Motor neuron (in vitro differentiated cells): ENCODE measurements around the gene HTRA2. TPM values are rescaled to one million over a fixed set of nuclear protein-coding genes. Genes with fewer than 3 reads are reported as not detected.

Experiments
- ATAC-seq, 8 experiments: fragments of 200-7000 bp; cut with Tn5 transposase; replicated peaks in 6 of 8; 2 replicates each; pipeline ENCODE4 v1.8.0; 2021; ENCODE audit warnings: mild to moderate bottlenecking in 8 of 8, moderate library complexity in 8 of 8
- H3K27ac ChIP-seq, 2 donors: fragments of 250-450 bp; sonication (Bioruptor Pico); 2 replicates each; pipeline ENCODE4 v1.9.0; 2021; ENCODE audit warnings: antibody characterized with exemption in 2 of 2, mild to moderate bottlenecking in 2 of 2, moderate library complexity in 1 of 2
- H3K4me1 ChIP-seq, 2 donors: fragments of 250-450 bp; sonication (Bioruptor Pico); replicated peaks in 1 of 2; 2 replicates each; pipeline ENCODE4 v1.6.1; 2021; ENCODE audit warnings: antibody characterized with exemption in 2 of 2, mild to moderate bottlenecking in 2 of 2, moderate library complexity in 1 of 2
- H3K4me3 ChIP-seq, 5 donors: fragments of 250-450 bp; sonication (Bioruptor Pico); 2 replicates each; pipeline ENCODE4 v1.9.0; 2021; ENCODE audit warnings: antibody characterized with exemption in 5 of 5, mild to moderate bottlenecking in 5 of 5, moderate library complexity in 4 of 5
- WGBS, 10 experiments: fragments of 450-650 bp; shearing (Covaris generic); methylation state at CpG; one replicate each; pipeline ENCODE4 v1.0.0; 2022; 5-methylcytosine and 5-hydroxymethylcytosine counted together
- in situ Hi-C, 9 experiments: fragments of 400-800 bp; cut with MboI; loops; one replicate each; pipeline ENCODE4 v1.15.0; 2021; ENCODE audit warnings: low sequenced_read_pairs in 9 of 9, low pct_unique_long_range_greater_than_20kb in 2 of 9; ENCODE audit not compliant: unreplicated experiment in 9 of 9
- total RNA-seq, 8 experiments: library from RNA; unstranded; fragments of 300-600 nt; gene quantifications; 2 replicates each; pipeline versions ENCODE4 v1.2.3 to v1.2.4, GENCODE V29; 2022

The HTRA2 gene
- total RNA-seq, 8 experiments from 2014 or later = 30.9 to 49.4 (median 39.3) TPM

- peaks cover 0 to 3% of the 10 kb centered on the region in 2 donors for H3K4me1 ChIP-seq
- H3K4me3 ChIP-seq = no peak within 1 kb of the TSS
- peak in 7 of 8 experiments; percentile 4 to 46 (median 35) for ATAC-seq
- in situ Hi-C loops = no loop called here
- WGBS, 10 experiments = 3 to 25% methylated on average over 4 to 21 of the region's 82 CpGs; no CpG with 5 or more reads in 8 of the 10 experiments
- H3K27ac ChIP-seq = no peak within 1 kb of the TSS
Observed at GRCh38 chr2:74514368-74515270, 15.1 kb upstream of the HTRA2 start, which contains the start of gene TLX2. TLX2 (plus strand) TSS chr2:74514450; CDS start chr2:74514807, 357 bp downstream.

GRCh38 chr2:74515271-74515980, 14.3 kb upstream of the HTRA2 start:
- no peak for ATAC-seq
- in situ Hi-C loops = no loop called here
- Histone ChIP-seq H3K4me3 (peak overlapping the region in 2 of 5 donors; percentile 25 to 35), H3K27ac (no peak overlapping the region), H3K4me1 (peaks cover 0 to 3% of the 10 kb centered on the region in 2 donors)
- WGBS, 10 experiments = 12 to 33% (median 21%) methylated on average over 3 to 13 of the region's 60 CpGs; no CpG with 5 or more reads in 7 of the 10 experiments

DNA sequence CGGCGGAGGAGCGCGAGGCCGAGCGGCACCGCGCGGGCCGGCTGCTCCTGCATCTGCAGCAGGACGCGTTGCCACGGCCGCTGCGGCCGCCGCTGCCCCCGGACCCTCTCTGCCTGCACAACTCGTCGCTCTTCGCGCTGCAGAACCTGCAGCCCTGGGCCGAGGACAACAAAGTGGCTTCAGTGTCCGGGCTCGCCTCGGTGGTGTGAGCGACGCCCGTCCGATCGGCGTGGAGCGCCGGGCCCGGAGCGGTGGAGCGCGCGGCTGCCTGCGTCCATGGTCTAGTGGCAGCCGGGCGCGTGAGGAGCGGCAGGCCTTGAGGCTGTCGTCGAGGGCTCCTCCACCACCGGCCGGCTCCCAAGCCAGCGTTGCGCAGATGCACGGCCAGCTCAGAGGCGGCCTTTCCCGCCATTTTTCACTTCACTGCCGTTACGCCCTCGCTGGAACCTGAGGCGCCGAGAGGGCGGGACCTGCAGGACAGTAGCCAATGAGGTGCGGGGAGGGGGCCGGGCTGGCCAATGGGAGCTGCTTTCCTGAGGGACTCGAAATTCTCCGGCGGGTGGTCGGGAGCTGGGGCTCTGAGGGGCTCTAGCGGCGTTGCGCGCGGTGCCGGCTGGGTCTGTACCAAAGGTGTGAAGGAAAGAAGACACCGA, 13.6 kb upstream of the HTRA2 start:
- ATAC-seq = peak; percentile 31 to 96 (median 83)
- no peak overlapping the region for H3K27ac ChIP-seq
- peaks cover 0 to 3% of the 10 kb centered on the region in 2 donors for H3K4me1 ChIP-seq
- WGBS, 10 experiments = 4 to 20% (median 15%) methylated on average over 1 to 27 of the region's 72 CpGs; no CpG with 5 or more reads in 7 of the 10 experiments
- peak overlapping the region; percentile 9 to 35 (median 24) for H3K4me3 ChIP-seq
- in situ Hi-C loops = no loop called here

DNA sequence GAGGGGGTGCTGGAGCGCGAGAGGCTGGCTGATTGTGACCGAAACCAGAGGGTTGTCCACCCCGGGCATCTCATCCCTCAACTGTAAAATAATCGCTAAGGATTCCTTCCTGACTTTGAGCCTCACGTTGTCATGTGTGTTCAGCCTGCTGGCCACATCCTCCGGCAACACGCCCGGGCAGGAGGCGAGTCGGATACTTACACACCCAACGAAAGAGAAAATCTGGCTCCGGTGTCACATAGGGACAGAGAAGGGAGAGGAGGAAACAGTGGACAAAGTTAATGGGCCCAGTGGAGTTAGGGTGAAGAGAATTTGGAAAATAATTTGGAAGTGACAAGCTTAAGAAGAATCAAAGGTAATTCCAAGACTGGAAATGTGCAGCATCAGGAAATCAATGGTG, 13.1 kb upstream of the HTRA2 start:
- in situ Hi-C loops = no loop called here
- Histone ChIP-seq H3K27ac (no peak overlapping the region), H3K4me1 (peaks cover 0 to 3% of the 10 kb centered on the region in 2 donors), H3K4me3 (peak overlapping the region in 3 of 5 donors; percentile 20 to 35 (median 24))
- no peak for ATAC-seq
- WGBS, 10 experiments = 58 to 100% (median 68%) methylated on average over 1 to 9 of the region's 13 CpGs; no CpG with 5 or more reads in 3 of the 10 experiments

DNA sequence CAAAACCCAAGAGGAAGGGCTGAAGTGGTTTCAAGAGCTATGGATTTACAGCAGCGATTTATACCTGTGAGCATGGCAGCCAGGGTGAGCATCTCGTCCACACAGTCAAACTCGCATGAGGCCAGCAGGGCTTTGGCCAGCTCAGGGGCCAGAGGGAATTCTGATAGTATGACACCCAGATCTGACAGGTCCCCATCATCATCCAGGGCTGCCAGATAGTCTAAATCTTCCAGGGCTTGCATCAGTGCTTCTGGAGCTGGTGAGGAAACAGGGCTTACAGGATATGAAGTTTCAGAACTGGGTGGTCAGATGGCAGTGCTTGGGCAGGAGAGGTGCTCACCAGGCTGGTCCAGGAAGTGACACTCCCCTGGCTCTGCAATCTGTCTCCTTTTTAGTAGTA, 7.2 kb upstream of the HTRA2 start:
- in situ Hi-C loops = no loop called here
- WGBS, 10 experiments = 20 to 90% (median 44%) methylated on average over 1 to 3 of the region's 3 CpGs; no CpG with 5 or more reads in 3 of the 10 experiments

GRCh38 chr2:74524005-74524404, 5.7 kb upstream of the HTRA2 start:
- 17 to 100% (median 80%) methylated on average over 1 to 6 of the region's 9 CpGs; no CpG with 5 or more reads in 5 of the 10 experiments for WGBS, 10 experiments
- H3K4me3 ChIP-seq = no peak overlapping the region
- ATAC-seq = no peak
- no peak overlapping the region for H3K27ac ChIP-seq
- in situ Hi-C loops = no loop called here
- peaks cover 5 to 6% of the 10 kb centered on the region in 2 donors for H3K4me1 ChIP-seq

More for the DNA sequence above, 7.2 kb upstream of the HTRA2 start:
- Histone ChIP-seq H3K27ac (no peak overlapping the region), H3K4me3 (no peak overlapping the region), H3K4me1 (no peaks in the 10 kb centered on the region)
- ATAC-seq = no peak

- in situ Hi-C loops = no loop called here
- no peak overlapping the region for H3K27ac ChIP-seq
- WGBS, 10 experiments = 80 to 100% (median 90%) methylated on average over 1 to 7 of the region's 10 CpGs; no CpG with 5 or more reads in 4 of the 10 experiments
- peaks cover 5 to 6% of the 10 kb centered on the region in 2 donors for H3K4me1 ChIP-seq
- H3K4me3 ChIP-seq = no peak overlapping the region
- ATAC-seq = no peak
Observed at GRCh38 chr2:74524955-74525716, 4.6 kb upstream of the HTRA2 start.

DNA sequence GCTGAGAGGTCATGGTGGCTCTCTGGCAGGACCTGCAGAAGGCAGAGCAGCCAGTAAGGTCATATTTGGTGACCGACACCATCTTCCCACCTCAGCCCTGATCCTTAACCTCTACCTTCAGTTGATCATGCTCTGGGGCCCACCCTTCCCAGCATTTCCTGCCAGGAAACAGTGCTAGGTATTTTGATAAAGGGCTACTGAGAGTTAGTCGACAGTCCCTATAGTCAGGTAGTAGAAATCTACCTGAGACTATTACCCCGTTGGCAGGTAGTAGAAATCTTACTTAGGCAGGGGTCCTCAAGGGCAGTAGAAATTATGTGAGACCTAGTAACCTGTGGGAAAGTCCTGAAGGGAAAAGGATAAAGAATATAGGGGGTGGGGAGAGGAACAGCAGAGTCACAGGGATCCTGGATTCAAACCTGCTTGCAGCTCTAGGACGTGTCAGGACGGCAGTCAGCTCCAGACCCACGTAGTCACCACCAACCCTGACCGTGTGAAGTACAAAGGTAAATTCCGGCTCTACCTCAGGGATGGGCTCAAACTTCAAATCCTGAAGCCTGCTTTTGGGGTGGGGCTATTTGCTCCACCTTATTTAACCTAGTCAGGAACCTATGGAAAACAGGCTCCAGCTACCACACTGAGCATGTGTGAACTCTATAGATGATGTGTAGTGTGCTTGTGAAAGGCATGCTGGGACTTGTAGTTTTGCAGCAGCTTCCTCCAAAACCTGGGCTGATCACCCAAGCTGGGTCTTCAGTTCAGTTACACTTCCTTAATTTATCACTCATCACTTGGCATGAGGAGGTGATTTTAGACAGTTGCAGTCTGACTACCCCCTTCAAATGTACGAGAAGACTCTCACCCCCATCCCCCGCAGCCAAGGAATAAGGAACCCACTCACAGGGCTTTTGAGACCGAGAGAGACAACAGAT, 3.8 kb upstream of the HTRA2 start, which contains the start of gene DQX1:
DQX1 (minus strand) TSS at position 515 of the 932 bp plus-strand sequence; CDS start at position 13, 502 bp downstream.
- Histone ChIP-seq H3K4me3 (no peak within 1 kb of the TSS), H3K27ac (no peak within 1 kb of the TSS), H3K4me1 (peaks cover 8% of the 10 kb centered on the region in 2 donors)
- in situ Hi-C loops = no loop called here
- ATAC-seq = no peak
- WGBS, 10 experiments = 60 to 100% (median 90%) methylated on average over 1 to 11 of the region's 11 CpGs; no CpG with 5 or more reads in 1 of the 10 experiments

- 82 to 100% (median 97%) methylated on average over 1 to 6 of the region's 11 CpGs; no CpG with 5 or more reads in 2 of the 10 experiments for WGBS, 10 experiments
- in situ Hi-C loops = no loop called here
- no peak for ATAC-seq
- Histone ChIP-seq H3K4me3 (no peak overlapping the region), H3K27ac (no peak overlapping the region), H3K4me1 (peaks cover 13 to 15% of the 10 kb centered on the region in 2 donors)
Observed at GRCh38 chr2:74526649-74527230, 3.0 kb upstream of the HTRA2 start.

GRCh38 chr2:74527741-74528140, 2.0 kb upstream of the HTRA2 start:
- in situ Hi-C loops = no loop called here
- Histone ChIP-seq H3K27ac (no peak overlapping the region), H3K4me3 (no peak overlapping the region), H3K4me1 (peaks cover 13 to 17% of the 10 kb centered on the region in 2 donors)
- 60 to 100% (median 100%) methylated on average over 1 to 6 of the region's 9 CpGs; no CpG with 5 or more reads in 4 of the 10 experiments for WGBS, 10 experiments
- no peak for ATAC-seq
